Measurements from ENCODE around the gene BBOX1. TPM values are rescaled to one million over a fixed set of nuclear protein-coding genes. Genes with fewer than 3 reads are reported as not detected.

Gene BBOX1
- total RNA-seq, 4 donors from 2014 or later = 28.6 to 51.0 (median 44.7) TPM

DNA sequence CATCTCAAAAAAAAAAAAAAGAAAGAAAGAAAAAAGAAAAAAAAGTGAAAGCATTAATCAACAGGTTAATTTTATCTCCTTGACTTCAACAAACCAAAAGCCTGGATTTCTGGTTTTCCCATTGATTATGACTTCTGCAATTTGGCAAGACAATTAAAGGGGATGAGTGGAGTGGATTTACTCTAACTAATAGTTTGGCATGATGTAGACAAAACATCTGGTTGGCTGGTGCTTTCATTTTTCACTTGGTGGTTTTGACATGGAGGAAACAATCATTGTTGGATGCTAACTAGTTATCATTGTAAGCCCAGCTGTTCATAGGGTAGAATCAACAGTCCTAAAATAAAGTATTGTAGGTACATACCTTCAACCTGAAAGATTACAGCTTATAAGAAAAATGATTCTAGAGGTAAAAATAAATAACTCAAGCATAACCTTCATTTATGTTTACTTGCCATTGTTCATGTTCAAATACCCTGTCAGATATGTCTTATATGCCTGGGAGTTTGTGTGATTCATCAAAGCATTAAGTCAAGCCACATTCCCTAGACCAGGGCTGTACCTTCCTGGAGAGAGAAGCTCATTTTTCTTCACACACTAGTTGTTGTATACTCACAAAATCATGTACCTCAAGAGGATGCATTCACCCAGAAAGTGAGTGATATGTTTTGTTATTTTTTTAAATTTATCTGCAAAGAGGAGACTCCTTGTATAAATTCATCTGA lies 31.6 kb upstream of the BBOX1 start:
- Histone ChIP-seq H3K27ac (no peak overlapping the region), H3K9me3 (no peaks in the 10 kb centered on the region), H3K36me3 (no peaks in the 10 kb centered on the region), H3K27me3 (no peaks in the 10 kb centered on the region), H3K4me1 (peaks cover 18% of the 10 kb centered on the region), H3K4me3 (no peak overlapping the region)
- TF ChIP-seq POLR2A (IDR thresholded peaks at IDR 0.05) (no peak), POLR2AphosphoS5 (IDR thresholded peaks at IDR 0.05) (no peak), EP300 (IDR thresholded peaks at IDR 0.05) (no peak)
- TF ChIP-seq, protein P1, sequence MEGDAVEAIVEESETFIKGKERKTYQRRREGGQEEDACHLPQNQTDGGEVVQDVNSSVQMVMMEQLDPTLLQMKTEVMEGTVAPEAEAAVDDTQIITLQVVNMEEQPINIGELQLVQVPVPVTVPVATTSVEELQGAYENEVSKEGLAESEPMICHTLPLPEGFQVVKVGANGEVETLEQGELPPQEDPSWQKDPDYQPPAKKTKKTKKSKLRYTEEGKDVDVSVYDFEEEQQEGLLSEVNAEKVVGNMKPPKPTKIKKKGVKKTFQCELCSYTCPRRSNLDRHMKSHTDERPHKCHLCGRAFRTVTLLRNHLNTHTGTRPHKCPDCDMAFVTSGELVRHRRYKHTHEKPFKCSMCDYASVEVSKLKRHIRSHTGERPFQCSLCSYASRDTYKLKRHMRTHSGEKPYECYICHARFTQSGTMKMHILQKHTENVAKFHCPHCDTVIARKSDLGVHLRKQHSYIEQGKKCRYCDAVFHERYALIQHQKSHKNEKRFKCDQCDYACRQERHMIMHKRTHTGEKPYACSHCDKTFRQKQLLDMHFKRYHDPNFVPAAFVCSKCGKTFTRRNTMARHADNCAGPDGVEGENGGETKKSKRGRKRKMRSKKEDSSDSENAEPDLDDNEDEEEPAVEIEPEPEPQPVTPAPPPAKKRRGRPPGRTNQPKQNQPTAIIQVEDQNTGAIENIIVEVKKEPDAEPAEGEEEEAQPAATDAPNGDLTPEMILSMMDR (IDR thresholded peaks at IDR 0.05) = no peak
- no peak for DNase-seq (ENCODE audit: low spot score in 2 of 2)

DNA sequence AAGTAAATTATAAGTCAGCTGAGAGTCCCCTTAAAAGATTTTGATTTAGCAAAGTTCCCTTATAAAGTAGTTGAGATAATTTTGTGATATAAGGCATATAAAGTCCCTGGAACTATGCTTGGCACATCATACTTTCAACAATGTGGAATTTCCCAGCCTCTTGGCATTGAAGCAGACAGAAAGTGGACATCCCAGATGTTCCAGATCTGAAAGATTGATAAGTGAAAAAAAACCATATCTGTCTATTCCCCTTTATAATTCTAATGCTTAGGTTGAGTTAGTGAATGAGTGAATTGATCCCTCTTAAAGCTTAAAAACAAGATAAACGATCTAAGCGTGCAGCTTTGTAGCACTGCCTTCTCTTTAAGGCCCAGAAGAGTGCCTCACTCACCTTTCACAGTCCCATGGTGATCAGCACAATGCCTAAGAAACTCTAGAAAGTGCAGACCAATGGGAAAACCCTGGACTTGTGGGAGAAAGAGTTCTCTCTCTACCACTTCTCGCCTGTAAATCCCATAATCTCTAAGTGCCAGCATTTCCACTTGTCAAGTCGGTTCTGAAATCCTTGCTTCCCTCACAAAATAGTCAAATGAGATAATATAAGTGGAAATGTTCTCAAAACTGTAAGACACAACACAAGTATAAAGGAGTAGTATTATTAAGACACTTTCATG lies 28.9 kb upstream of the BBOX1 start:
- H3K4me3 ChIP-seq = no peak overlapping the region
- H3K9me3 ChIP-seq = no peaks in the 10 kb centered on the region
- 67% methylated on average over 4 of the region's 4 CpGs for WGBS
- H3K27ac ChIP-seq = no peak overlapping the region
- no peaks in the 10 kb centered on the region for H3K27me3 ChIP-seq
- no peaks in the 10 kb centered on the region for H3K36me3 ChIP-seq
- TF ChIP-seq, protein P1 (IDR thresholded peaks at IDR 0.05) = no peak
- no peak for TF ChIP-seq POLR2A (IDR thresholded peaks at IDR 0.05)
- TF ChIP-seq EP300 (IDR thresholded peaks at IDR 0.05) = no peak
- no peak for TF ChIP-seq POLR2AphosphoS5 (IDR thresholded peaks at IDR 0.05)
- no peak for DNase-seq (ENCODE audit: low spot score in 2 of 2)
- peaks cover 24% of the 10 kb centered on the region for H3K4me1 ChIP-seq

DNA sequence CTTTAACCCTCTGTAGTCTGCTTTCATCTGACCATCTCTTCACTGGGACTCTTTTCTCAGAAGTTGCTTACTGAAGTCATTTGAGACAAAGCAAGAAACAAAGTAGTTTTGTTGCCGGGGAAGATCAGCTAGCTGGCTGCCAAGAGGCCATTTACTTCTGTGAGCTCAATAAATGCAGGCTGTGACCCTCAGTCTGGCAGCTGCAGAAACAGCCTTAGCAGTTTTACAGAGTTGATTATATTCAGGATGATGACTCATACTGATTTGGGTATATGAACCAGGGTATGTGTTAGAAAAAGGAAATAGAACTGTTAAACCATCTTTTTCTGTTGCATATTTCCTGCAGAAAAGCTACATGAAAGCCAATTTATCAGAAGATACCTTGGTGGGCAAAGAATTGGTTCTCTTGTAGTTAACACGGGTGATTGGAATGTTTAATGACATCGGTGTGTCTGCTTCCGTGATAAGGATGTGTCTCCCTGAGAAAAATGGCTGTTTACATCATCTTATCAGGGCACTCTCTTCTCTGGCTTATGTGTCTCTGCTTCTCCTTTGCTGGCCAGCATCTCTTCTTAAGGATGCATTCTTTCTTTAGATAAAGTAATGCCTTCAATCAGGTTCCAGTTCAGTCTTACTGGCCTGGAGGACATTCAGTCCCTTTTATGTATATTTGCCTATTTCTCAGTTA lies 28.2 kb upstream of the BBOX1 start:
- TF ChIP-seq EP300 (IDR thresholded peaks at IDR 0.05) = no peak
- no peak for TF ChIP-seq POLR2AphosphoS5 (IDR thresholded peaks at IDR 0.05)
- TF ChIP-seq POLR2A (IDR thresholded peaks at IDR 0.05) = no peak
- TF ChIP-seq, protein P1 (IDR thresholded peaks at IDR 0.05) = no peak
- WGBS = 34% methylated on average over 4 of the region's 4 CpGs
- Histone ChIP-seq H3K9me3 (no peaks in the 10 kb centered on the region), H3K4me3 (no peak overlapping the region), H3K36me3 (no peaks in the 10 kb centered on the region), H3K27me3 (no peaks in the 10 kb centered on the region), H3K4me1 (peaks cover 24% of the 10 kb centered on the region), H3K27ac (no peak overlapping the region)
- no peak for DNase-seq (ENCODE audit: low spot score in 2 of 2)

DNA sequence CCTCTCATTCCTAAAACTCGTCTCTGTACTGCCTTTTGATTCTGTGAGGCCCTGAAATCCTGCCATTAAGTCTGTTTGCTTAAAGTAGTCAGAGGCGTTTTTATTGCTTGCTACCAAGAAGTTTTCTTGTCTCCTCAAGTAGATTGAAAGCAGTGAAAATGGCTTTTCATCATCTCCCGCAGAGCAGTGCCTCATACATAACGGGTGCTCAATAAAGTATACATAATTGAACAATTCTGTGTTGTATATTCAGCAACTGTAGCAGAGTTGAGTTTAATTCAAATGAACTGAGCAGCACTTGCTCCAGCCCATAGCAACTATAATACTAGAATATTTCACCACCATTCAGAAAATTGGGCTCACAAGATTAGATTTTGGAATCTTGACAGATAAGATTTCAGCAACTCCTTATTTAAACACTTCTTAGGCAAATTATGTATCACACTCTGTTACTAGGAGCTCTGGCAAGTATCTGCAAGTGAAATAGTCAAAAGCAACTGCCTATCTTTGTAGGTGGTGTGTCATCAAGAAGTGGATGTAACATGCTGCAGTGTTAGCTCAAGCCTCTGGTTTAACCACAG lies 26.7 kb upstream of the BBOX1 start:
- Histone ChIP-seq H3K27me3 (no peaks in the 10 kb centered on the region), H3K36me3 (no peaks in the 10 kb centered on the region), H3K9me3 (no peaks in the 10 kb centered on the region), H3K4me1 (peaks cover 24% of the 10 kb centered on the region), H3K27ac (no peak overlapping the region), H3K4me3 (no peak overlapping the region)
- WGBS = 35% methylated on average over 4 of the region's 4 CpGs
- TF ChIP-seq POLR2AphosphoS5 (IDR thresholded peaks at IDR 0.05) (no peak), POLR2A (IDR thresholded peaks at IDR 0.05) (no peak), EP300 (IDR thresholded peaks at IDR 0.05) (no peak)
- TF ChIP-seq, protein P1 (IDR thresholded peaks at IDR 0.05) = no peak
- no peak for DNase-seq (ENCODE audit: low spot score in 2 of 2)

Data from suprapubic skin (tissue), 4 donors.